Measurements from ENCODE around the gene AGBL1. TPM values are rescaled to one million over a fixed set of nuclear protein-coding genes. Genes with fewer than 3 reads are reported as not detected.

Gene AGBL1
- total and polyA plus RNA-seq, 4 donors, result 0.08 to 147 (median 4.7) TPM

GRCh38 chr15:86481720-86482119 lies 402.0 kb downstream of the AGBL1 start:
- TF ChIP-seq CTCF (IDR thresholded peaks at IDR 0.05; ENCODE audit: control extremely low read depth, extremely low read depth), result no peak
- Histone ChIP-seq H3K27me3 (ENCODE audit: control insufficient read depth in 3 of 3, insufficient read depth in 3 of 3, low read length in 2 of 3) (no peaks in the 10 kb centered on the region), H3K4me3 (no peak overlapping the region), H3K36me3 (ENCODE audit: control insufficient read depth in 4 of 4, insufficient read depth in 4 of 4, low read length in 4 of 4) (no peaks in the 10 kb centered on the region), H3K9me3 (ENCODE audit: control insufficient read depth in 4 of 4, insufficient read depth in 3 of 4, low read length in 3 of 4) (no peaks in the 10 kb centered on the region), H3K4me1 (ENCODE audit: control insufficient read depth in 5 of 5, insufficient read depth in 5 of 5, low read length in 5 of 5) (no peaks in the 10 kb centered on the region), H3K9ac (ENCODE audit: insufficient read depth in 1 of 2, low read length in 2 of 2) (no peak overlapping the region), H3K27ac (ENCODE audit: low read depth in 1 of 2, low read length in 1 of 2) (no peak overlapping the region)
- ATAC-seq (ENCODE audit: insufficient read depth, low FRiP score) (no peak), DNase-seq (no peak)
- WGBS, 2 donors, result 75 to 89% methylated on average over 2 of the region's 2 CpGs

- peaks cover 0 to 14% (median 0%) of the 10 kb centered on the region in 5 donors for H3K4me1 ChIP-seq (ENCODE audit: control insufficient read depth in 5 of 5, insufficient read depth in 5 of 5, low read length in 5 of 5)
- TF ChIP-seq CTCF (IDR thresholded peaks at IDR 0.05; ENCODE audit: control extremely low read depth, extremely low read depth), result no peak
- peak in 1 of 3 donors; percentile 8 for DNase-seq
- no peak overlapping the region for H3K9ac ChIP-seq (ENCODE audit: insufficient read depth in 1 of 2, low read length in 2 of 2)
- WGBS, 2 donors, result 2 to 3% methylated on average over 1 of the region's 1 CpG
- no peak for ATAC-seq (ENCODE audit: insufficient read depth, low FRiP score)
- H3K9me3 ChIP-seq (ENCODE audit: control insufficient read depth in 4 of 4, insufficient read depth in 3 of 4, low read length in 3 of 4), result no peaks in the 10 kb centered on the region
- H3K4me3 ChIP-seq, result no peak overlapping the region
- no peak overlapping the region for H3K27ac ChIP-seq (ENCODE audit: low read depth in 1 of 2, low read length in 1 of 2)
- H3K27me3 ChIP-seq (ENCODE audit: control insufficient read depth in 3 of 3, insufficient read depth in 3 of 3, low read length in 2 of 3), result no peaks in the 10 kb centered on the region
- H3K36me3 ChIP-seq (ENCODE audit: control insufficient read depth in 4 of 4, insufficient read depth in 4 of 4, low read length in 4 of 4), result no peaks in the 10 kb centered on the region
Observed at GRCh38 chr15:86483936-86484335, 404.3 kb downstream of the AGBL1 start.

- no peaks in the 10 kb centered on the region for H3K9me3 ChIP-seq (ENCODE audit: control insufficient read depth in 4 of 4, insufficient read depth in 3 of 4, low read length in 3 of 4)
- 68 to 83% methylated on average over 3 of the region's 3 CpGs for WGBS, 2 donors
- no peak for TF ChIP-seq CTCF (IDR thresholded peaks at IDR 0.05; ENCODE audit: control extremely low read depth, extremely low read depth)
- no peaks in the 10 kb centered on the region for H3K27me3 ChIP-seq (ENCODE audit: control insufficient read depth in 3 of 3, insufficient read depth in 3 of 3, low read length in 2 of 3)
- no peak overlapping the region for H3K9ac ChIP-seq (ENCODE audit: insufficient read depth in 1 of 2, low read length in 2 of 2)
- no peaks in the 10 kb centered on the region for H3K36me3 ChIP-seq (ENCODE audit: control insufficient read depth in 4 of 4, insufficient read depth in 4 of 4, low read length in 4 of 4)
- DNase-seq, result peak; percentile 78 to 93 (median 93)
- H3K4me1 ChIP-seq (ENCODE audit: control insufficient read depth in 5 of 5, insufficient read depth in 5 of 5, low read length in 5 of 5), result peaks cover 0 to 18% (median 0%) of the 10 kb centered on the region in 5 donors
- no peak overlapping the region for H3K4me3 ChIP-seq
- ATAC-seq (ENCODE audit: insufficient read depth, low FRiP score), result no peak
- H3K27ac ChIP-seq (ENCODE audit: low read depth in 1 of 2, low read length in 1 of 2), result no peak overlapping the region
Observed at GRCh38 chr15:86488046-86488445, 408.4 kb downstream of the AGBL1 start.

GRCh38 chr15:86489981-86490380 lies 410.3 kb downstream of the AGBL1 start:
- Histone ChIP-seq H3K27me3 (ENCODE audit: control insufficient read depth in 3 of 3, insufficient read depth in 3 of 3, low read length in 2 of 3) (no peaks in the 10 kb centered on the region), H3K9ac (ENCODE audit: insufficient read depth in 1 of 2, low read length in 2 of 2) (no peak overlapping the region), H3K9me3 (ENCODE audit: control insufficient read depth in 4 of 4, insufficient read depth in 3 of 4, low read length in 3 of 4) (no peaks in the 10 kb centered on the region), H3K27ac (ENCODE audit: low read depth in 1 of 2, low read length in 1 of 2) (no peak overlapping the region), H3K36me3 (ENCODE audit: control insufficient read depth in 4 of 4, insufficient read depth in 4 of 4, low read length in 4 of 4) (no peaks in the 10 kb centered on the region), H3K4me1 (ENCODE audit: control insufficient read depth in 5 of 5, insufficient read depth in 5 of 5, low read length in 5 of 5) (peaks cover 0 to 18% (median 0%) of the 10 kb centered on the region in 5 donors), H3K4me3 (no peak overlapping the region)
- WGBS, 2 donors, result 60 to 61% methylated on average over 5 of the region's 5 CpGs
- TF ChIP-seq CTCF (IDR thresholded peaks at IDR 0.05; ENCODE audit: control extremely low read depth, extremely low read depth), result no peak
- ATAC-seq (ENCODE audit: insufficient read depth, low FRiP score) (no peak), DNase-seq (no peak)
